SKM-1 treated with dmso at 0.1 percent for 144 hours (cell line): Measurements from ENCODE around the gene AK8.

Source experiments
- DNase-seq: peaks from one replicate; lab custom pipeline; 2025; ENCODE audit not compliant: unreplicated experiment; lab: John Stamatoyannopoulos, UW

AK8 gene

GRCh38 chr9:132826621-132827365 is 51.3 kb downstream of the AK8 start:
- no peak for DNase-seq

GRCh38 chr9:132826131-132826530 is 52.0 kb downstream of the AK8 start:
- DNase-seq, result no peak

GRCh38 chr9:132825430-132825829 is 52.7 kb downstream of the AK8 start:
- no peak for DNase-seq

- DNase-seq, result no peak
Observed at GRCh38 chr9:132824951-132825350, 53.1 kb downstream of the AK8 start.

- DNase-seq, result no peak
Observed at GRCh38 chr9:132824151-132824550, 53.9 kb downstream of the AK8 start.

GRCh38 chr9:132823370-132824145 is 54.5 kb downstream of the AK8 start:
- no peak for DNase-seq

GRCh38 chr9:132820169-132820944 is 57.7 kb downstream of the AK8 start:
- no peak for DNase-seq

GRCh38 chr9:132818588-132818987 is 59.5 kb downstream of the AK8 start:
- DNase-seq, result no peak

- no peak for DNase-seq
Observed at GRCh38 chr9:132814937-132815336, 63.1 kb downstream of the AK8 start.

- DNase-seq, result no peak
Observed at GRCh38 chr9:132813115-132813771, 64.8 kb downstream of the AK8 start.

- DNase-seq, result no peak
Observed at GRCh38 chr9:132811985-132812384, 66.1 kb downstream of the AK8 start.

- DNase-seq, result no peak
Observed at GRCh38 chr9:132810314-132810713, 67.8 kb downstream of the AK8 start.

- DNase-seq, result no peak
Observed at GRCh38 chr9:132809677-132810271, 68.3 kb downstream of the AK8 start.

- no peak for DNase-seq
Observed at GRCh38 chr9:132808645-132809044, 69.4 kb downstream of the AK8 start.

- no peak for DNase-seq
Observed at GRCh38 chr9:132806723-132807421, 71.2 kb downstream of the AK8 start.

- DNase-seq, result no peak
Observed at GRCh38 chr9:132806306-132806705, 71.8 kb downstream of the AK8 start.

GRCh38 chr9:132804576-132805295 is 73.3 kb downstream of the AK8 start:
- peak; percentile 52 for DNase-seq

GRCh38 chr9:132802121-132802795 is 75.8 kb downstream of the AK8 start:
- no peak for DNase-seq

GRCh38 chr9:132801659-132802058 is 76.4 kb downstream of the AK8 start:
- no peak for DNase-seq
